GM12878 (cell line): ENCODE data around the gene ZNF701. TPM values are rescaled to one million over a fixed set of nuclear protein-coding genes. Genes with fewer than 3 reads are reported as not detected.

Source experiments
- ATAC-seq: fragments of 200-7000 bp; cut with Tn5 transposase; 3 replicates; pipeline ENCODE4 v1.9.1; 2020; ENCODE audit warnings: mild to moderate bottlenecking, moderate library complexity
- BruUV-seq: library from RNA; stranded (reverse); fragments of 400-500 nt; replicated peaks from 2 replicates; lab custom pipeline; 2021; lab: Mats Ljungman, UMichigan
- CTCF ChIA-PET: fragments of 300-600 bp; sonication (Branson Sonifier 250); formaldehyde crosslinking; extraction: SDS; loops from one replicate; lab custom pipeline; 2021; ENCODE audit warnings: inconsistent platforms; lab: Yijun Ruan, JAX
- POLR2A ChIA-PET: fragments of 350-600 bp; formaldehyde crosslinking; extraction: SDS; loops from one replicate; lab custom pipeline; 2021; ENCODE audit warnings: inconsistent platforms; lab: Charles Lee
- RAD21 ChIA-PET: fragments of 300-600 bp; sonication (Branson Sonifier 250); formaldehyde crosslinking; loops from one replicate; lab custom pipeline; 2023; ENCODE audit warnings: antibody characterized with exemption; ENCODE audit not compliant: unreplicated experiment; lab: Charles Lee
- SMC1A ChIA-PET: fragments of 300-600 bp; sonication (Branson Sonifier 250); formaldehyde crosslinking; loops from one replicate; lab custom pipeline; 2023; ENCODE audit not compliant: unreplicated experiment, uncharacterized antibody; lab: Charles Lee
- DNase-seq: peaks from one replicate; pipeline ENCODE4 v3.0.0-alpha.2; 2011; ENCODE audit warnings: low read depth, low spot score
- FAIRE-seq: peaks from 3 replicates; lab custom pipeline; 2011; peaks lifted over from hg19 to GRCh38; lab: Jason Lieb, UNC
- H2AFZ ChIP-seq: 2 replicates; pipeline ENCODE4 v1.6.0; 2011; ENCODE audit warnings: low read depth, low read length, control low read depth; ENCODE audit not compliant: control insufficient read depth
- H3K27ac ChIP-seq: 2 replicates; pipeline ENCODE4 v1.5.1; 2011; ENCODE audit warnings: control low read depth; ENCODE audit not compliant: control insufficient read depth, insufficient read depth
- H3K27me3 ChIP-seq, 2 experiments: replicated peaks in 1 of 2; 2 replicates each; pipeline versions ENCODE4 v1.6.0 to v1.6.1; 2011; ENCODE audit warnings: low read length in 1 of 2; ENCODE audit not compliant: control insufficient read depth in 2 of 2, insufficient read depth in 2 of 2
- H3K36me3 ChIP-seq, 2 experiments: 2 replicates each; pipeline ENCODE4 v1.5.1; 2011; ENCODE audit warnings: low read length in 1 of 2; ENCODE audit not compliant: control insufficient read depth in 2 of 2, insufficient read depth in 2 of 2
- H3K4me1 ChIP-seq: 2 replicates; pipeline ENCODE4 v1.6.1; 2011; ENCODE audit warnings: mild to moderate bottlenecking, low read length, moderate library complexity, mixed read lengths; ENCODE audit not compliant: control insufficient read depth, insufficient read depth
- H3K4me2 ChIP-seq: 2 replicates; pipeline ENCODE4 v1.6.0; 2011; ENCODE audit warnings: control low read depth; ENCODE audit not compliant: control insufficient read depth, insufficient read depth
- H3K4me3 ChIP-seq: fragments of 200-600 bp; sonication (generic); 2 replicates; pipeline ENCODE4 v1.5.1; 2016
- H3K79me2 ChIP-seq: 2 replicates; pipeline ENCODE4 v1.6.0; 2011; ENCODE audit warnings: low read length; ENCODE audit not compliant: control insufficient read depth, insufficient read depth
- H3K9ac ChIP-seq: 2 replicates; pipeline ENCODE4 v1.8.0; 2011; ENCODE audit warnings: low read length, control low read depth, mixed read lengths; ENCODE audit not compliant: control insufficient read depth, insufficient read depth
- H3K9me3 ChIP-seq: replicated peaks from 3 replicates; pipeline ENCODE4 v1.5.1; 2011; ENCODE audit warnings: mild to moderate bottlenecking, low read length; ENCODE audit not compliant: control insufficient read depth, insufficient read depth
- H4K20me1 ChIP-seq: 2 replicates; pipeline ENCODE4 v1.6.0; 2011; ENCODE audit not compliant: control insufficient read depth, insufficient read depth
- BRCA1 ChIP-seq: IDR thresholded peaks from 2 replicates; pipeline ENCODE4 v1.6.1; 2011; ENCODE audit warnings: low read depth, low read length, improper control_type of control experiment
- FOXK2 ChIP-seq: fragments of 450-650 bp; IDR thresholded peaks from 2 replicates; pipeline ENCODE4 v1.6.1; 2017; ENCODE audit warnings: mild to moderate bottlenecking, moderate library complexity
- WGBS: methylation state at CpG from one replicate; pipeline ENCODE4 v1.1.6; 2016; ENCODE audit warnings: low lambda C conversion rate; ENCODE audit not compliant: insufficient replicate concordance, insufficient coverage; ENCODE audit errors: missing lambda C conversion rate; 5-methylcytosine and 5-hydroxymethylcytosine counted together
- in situ Hi-C: fragments of 300-500 bp; cut with MboI; formaldehyde crosslinking; loops from 9 replicates; pipeline ENCODE4 v1.14.3; 2018; ENCODE audit warnings: mixed read lengths
- intact Hi-C: fragments of 100-400 bp; cut with micrococcal nuclease; formaldehyde crosslinking; loops from one replicate; pipeline ENCODE4 v1.14.2; 2022; ENCODE audit not compliant: unreplicated experiment
- polyA plus RNA-seq, 11 experiments: library from polyadenylated mRNA; depleted of rRNA in 4 of 11; unstranded in 6 of 11; stranded (reverse) in 5 of 11; fragments of >200 nt; fragmentation: Nextera tagmentation in 4 of 11; fragmentation: Illumina TruSeq in 1 of 11; extraction: Ambion mirVana in 4 of 11; extraction: Trizol in 1 of 11; gene quantifications; 1 replicate in 1 of 11; 2 replicates in 10 of 11; pipeline versions ENCODE4 v1.2.1 to v1.2.3, GENCODE V29; 2011 to 2016; ENCODE audit warnings: inconsistent platforms in 2 of 11, missing spikeins in 2 of 11, low read depth in 1 of 11
- total RNA-seq, 4 experiments: library from RNA; depleted of rRNA in 3 of 4; stranded (reverse); fragments of >200 nt in 3 of 4; fragmentation: Illumina TruSeq in 1 of 4; extraction: Trizol in 1 of 4; gene quantifications; 2 replicates each; pipeline versions ENCODE4 v1.2.1 to v1.2.3, GENCODE V29; 2013 to 2021
- TF ChIP-seq, protein P1 (sequence below): fragments of 450-650 bp; IDR thresholded peaks from 2 replicates; pipeline ENCODE4 v1.6.1; 2017; ENCODE audit warnings: low read depth, mild to moderate bottlenecking, moderate library complexity
- TF ChIP-seq, protein P2 (sequence below): fragments of 450-650 bp; conservative IDR thresholded peaks from 2 replicates; pipeline ENCODE4 v1.6.1; 2017; ENCODE audit warnings: mild to moderate bottlenecking, moderate library complexity

ZNF701 gene
- total and polyA plus RNA-seq, 10 of the 15 experiments (the other 5 are each of a cell fraction or from before 2014, with no cell fraction given): 3.1 to 18.1 (median 8.0) TPM

DNA sequence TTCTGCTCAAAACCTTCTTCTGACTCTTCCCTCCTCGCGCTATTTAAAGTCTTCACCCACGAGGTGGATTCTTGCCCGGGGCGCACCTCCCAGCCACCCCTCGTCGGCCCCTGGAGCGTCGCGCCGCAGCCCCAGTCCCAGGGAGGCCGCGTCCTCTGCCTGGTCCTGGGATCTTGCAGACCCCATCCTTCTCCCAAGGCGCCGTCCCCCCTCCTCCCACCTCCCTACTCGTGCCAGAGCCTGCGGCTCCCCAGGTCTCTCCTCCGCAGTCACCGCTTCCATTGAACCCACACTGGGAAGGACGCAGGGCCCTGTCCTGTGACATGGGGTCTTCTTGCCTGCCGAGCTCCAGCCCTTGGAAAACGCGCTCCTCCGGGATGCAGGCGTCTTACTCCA lies 42.1 kb upstream of the ZNF701 start:
- TF ChIP-seq FOXK2: no peak
- TF ChIP-seq, protein P1, sequence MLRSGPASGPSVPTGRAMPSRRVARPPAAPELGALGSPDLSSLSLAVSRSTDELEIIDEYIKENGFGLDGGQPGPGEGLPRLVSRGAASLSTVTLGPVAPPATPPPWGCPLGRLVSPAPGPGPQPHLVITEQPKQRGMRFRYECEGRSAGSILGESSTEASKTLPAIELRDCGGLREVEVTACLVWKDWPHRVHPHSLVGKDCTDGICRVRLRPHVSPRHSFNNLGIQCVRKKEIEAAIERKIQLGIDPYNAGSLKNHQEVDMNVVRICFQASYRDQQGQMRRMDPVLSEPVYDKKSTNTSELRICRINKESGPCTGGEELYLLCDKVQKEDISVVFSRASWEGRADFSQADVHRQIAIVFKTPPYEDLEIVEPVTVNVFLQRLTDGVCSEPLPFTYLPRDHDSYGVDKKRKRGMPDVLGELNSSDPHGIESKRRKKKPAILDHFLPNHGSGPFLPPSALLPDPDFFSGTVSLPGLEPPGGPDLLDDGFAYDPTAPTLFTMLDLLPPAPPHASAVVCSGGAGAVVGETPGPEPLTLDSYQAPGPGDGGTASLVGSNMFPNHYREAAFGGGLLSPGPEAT: no peak
- TF ChIP-seq, protein P2, sequence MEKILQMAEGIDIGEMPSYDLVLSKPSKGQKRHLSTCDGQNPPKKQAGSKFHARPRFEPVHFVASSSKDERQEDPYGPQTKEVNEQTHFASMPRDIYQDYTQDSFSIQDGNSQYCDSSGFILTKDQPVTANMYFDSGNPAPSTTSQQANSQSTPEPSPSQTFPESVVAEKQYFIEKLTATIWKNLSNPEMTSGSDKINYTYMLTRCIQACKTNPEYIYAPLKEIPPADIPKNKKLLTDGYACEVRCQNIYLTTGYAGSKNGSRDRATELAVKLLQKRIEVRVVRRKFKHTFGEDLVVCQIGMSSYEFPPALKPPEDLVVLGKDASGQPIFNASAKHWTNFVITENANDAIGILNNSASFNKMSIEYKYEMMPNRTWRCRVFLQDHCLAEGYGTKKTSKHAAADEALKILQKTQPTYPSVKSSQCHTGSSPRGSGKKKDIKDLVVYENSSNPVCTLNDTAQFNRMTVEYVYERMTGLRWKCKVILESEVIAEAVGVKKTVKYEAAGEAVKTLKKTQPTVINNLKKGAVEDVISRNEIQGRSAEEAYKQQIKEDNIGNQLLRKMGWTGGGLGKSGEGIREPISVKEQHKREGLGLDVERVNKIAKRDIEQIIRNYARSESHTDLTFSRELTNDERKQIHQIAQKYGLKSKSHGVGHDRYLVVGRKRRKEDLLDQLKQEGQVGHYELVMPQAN: 0 out of 2 replicates have a peak, but pooled peaks have one; percentile 14
- no peak for TF ChIP-seq BRCA1
- ChIA-PET RAD21 (no interaction called here), POLR2A (no interaction called here), CTCF (no interaction called here), SMC1A (no interaction called here)
- peak overlapping the region; percentile 73 for H2AFZ ChIP-seq
- BruUV-seq: TSS peak; percentile 89
- H3K4me2 ChIP-seq: peak overlapping the region; percentile 92
- no peak for DNase-seq
- no peaks in the 10 kb centered on the region for H3K27me3 ChIP-seq
- 3% methylated on average over 23 of the region's 25 CpGs for WGBS
- in situ Hi-C loops: loop anchor here (25.0 kb wide), 1 partner anchor 1141 kb away; the partner anchor contains the start of genes C19orf84 and LIM2
- intact Hi-C loops: loop anchor here (2.0 to 5.0 kb wide), 2 partner anchors 44 to 221 kb away; partner anchors contain the start of gene ZNF701
- no peaks in the 10 kb centered on the region; the same call in 1 of the 2 replicates for H3K4me1 ChIP-seq
- no peaks in the 10 kb centered on the region for H4K20me1 ChIP-seq
- peaks cover 0 to 2% of the 10 kb centered on the region in 2 experiments; a peak in 1 of 4 replicates for H3K36me3 ChIP-seq
- ATAC-seq: peak; percentile 29
- H3K79me2 ChIP-seq: peaks cover 22% of the 10 kb centered on the region
- H3K27ac ChIP-seq: peak overlapping the region; percentile 92
- H3K9ac ChIP-seq: peak overlapping the region; percentile 98
- H3K9me3 ChIP-seq: no peaks in the 10 kb centered on the region; the same call in 1 of the 3 replicates
- no peak for FAIRE-seq
- H3K4me3 ChIP-seq: peak overlapping the region; percentile 79
